ACC112 (cell line): ENCODE data around the gene SYP.

Experiments used
- H2AFZ ChIP-seq: fragments of 200-600 bp; sonication (generic); one replicate; pipeline ENCODE4 v1.6.0; 2017; ENCODE audit warnings: antibody characterized with exemption, low read length; ENCODE audit not compliant: unreplicated experiment
- H3K27ac ChIP-seq: fragments of 200-600 bp; sonication (generic); 2 replicates; pipeline ENCODE4 v1.5.1; 2014; ENCODE audit warnings: low read depth, mild to moderate bottlenecking, antibody characterized with exemption, low read length, moderate library complexity
- H3K27me3 ChIP-seq: fragments of 200-600 bp; sonication (generic); 2 replicates; pipeline ENCODE4 v1.6.1; 2014; ENCODE audit warnings: mild to moderate bottlenecking, antibody characterized with exemption, low read length, moderate library complexity, mixed read lengths; ENCODE audit not compliant: insufficient read depth
- H3K36me3 ChIP-seq: fragments of 200-600 bp; sonication (generic); 2 replicates; pipeline ENCODE4 v1.6.1; 2016; ENCODE audit warnings: mild to moderate bottlenecking, antibody characterized with exemption, low read length, moderate library complexity, mixed read lengths; ENCODE audit not compliant: insufficient read depth
- H3K4me1 ChIP-seq: fragments of 200-600 bp; sonication (generic); one replicate; pipeline ENCODE4 v1.6.1; 2016; ENCODE audit warnings: low read length, mixed read lengths; ENCODE audit not compliant: insufficient read depth, unreplicated experiment, control insufficient read depth
- H3K4me3 ChIP-seq: fragments of 200-600 bp; sonication (generic); 2 replicates; pipeline ENCODE4 v1.5.1; 2014; ENCODE audit warnings: mild to moderate bottlenecking, low read depth, low read length
- H3K79me2 ChIP-seq: fragments of 200-600 bp; sonication (generic); one replicate; pipeline ENCODE4 v1.6.0; 2016; ENCODE audit warnings: low read length; ENCODE audit not compliant: control insufficient read depth, unreplicated experiment, insufficient read depth

SYP gene

GRCh38 chrX:49190821-49191573 is 9.0 kb downstream of the SYP start:
- Histone ChIP-seq H3K4me3 (peak overlapping the region; percentile 92), H3K27ac (no peak overlapping the region), H3K79me2 (no peaks in the 10 kb centered on the region), H3K36me3 (no peaks in the 10 kb centered on the region), H2AFZ (peak overlapping the region; percentile 74), H3K4me1 (peaks cover 4% of the 10 kb centered on the region), H3K27me3 (no peaks in the 10 kb centered on the region)

- H3K79me2 ChIP-seq, result peaks cover 6% of the 10 kb centered on the region
- H3K4me1 ChIP-seq, result peaks cover 7% of the 10 kb centered on the region
- H2AFZ ChIP-seq, result no peak overlapping the region
- H3K4me3 ChIP-seq, result peak overlapping the region; percentile 72
- no peaks in the 10 kb centered on the region for H3K36me3 ChIP-seq
- H3K27ac ChIP-seq, result no peak overlapping the region
- H3K27me3 ChIP-seq, result no peaks in the 10 kb centered on the region
Observed at GRCh38 chrX:49189606-49190005, 10.4 kb downstream of the SYP start.

DNA sequence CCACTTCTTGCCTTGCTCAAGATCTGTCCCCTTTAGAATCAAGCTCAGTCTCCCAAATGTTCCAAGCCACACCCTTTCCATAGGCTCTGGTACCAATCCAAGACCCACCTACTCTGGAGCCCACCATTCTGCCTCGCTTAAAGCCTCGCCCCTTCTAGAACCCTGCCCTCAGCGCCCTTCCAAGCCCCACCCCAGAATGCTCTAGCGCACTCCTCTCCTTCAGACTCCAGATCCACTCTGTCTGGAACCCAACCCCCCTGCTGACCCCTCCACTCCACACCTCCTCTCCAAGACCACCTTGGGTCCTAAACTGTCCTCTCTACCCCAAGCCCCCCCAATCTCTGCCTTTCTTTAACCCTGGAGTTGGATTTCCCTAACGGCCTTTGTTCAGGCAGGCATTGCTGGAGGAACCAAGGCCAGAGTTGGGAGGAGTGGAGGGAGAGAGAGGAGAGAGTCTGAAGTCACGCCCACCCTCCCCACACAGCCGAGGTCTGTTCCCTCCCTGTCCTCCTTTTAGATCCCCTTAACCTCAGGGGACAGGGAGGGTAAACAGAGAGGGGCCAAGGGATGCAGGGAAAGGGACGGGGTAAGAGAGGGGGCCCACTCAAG is 11.4 kb downstream of the SYP start:
- no peak overlapping the region for H3K27ac ChIP-seq

DNA sequence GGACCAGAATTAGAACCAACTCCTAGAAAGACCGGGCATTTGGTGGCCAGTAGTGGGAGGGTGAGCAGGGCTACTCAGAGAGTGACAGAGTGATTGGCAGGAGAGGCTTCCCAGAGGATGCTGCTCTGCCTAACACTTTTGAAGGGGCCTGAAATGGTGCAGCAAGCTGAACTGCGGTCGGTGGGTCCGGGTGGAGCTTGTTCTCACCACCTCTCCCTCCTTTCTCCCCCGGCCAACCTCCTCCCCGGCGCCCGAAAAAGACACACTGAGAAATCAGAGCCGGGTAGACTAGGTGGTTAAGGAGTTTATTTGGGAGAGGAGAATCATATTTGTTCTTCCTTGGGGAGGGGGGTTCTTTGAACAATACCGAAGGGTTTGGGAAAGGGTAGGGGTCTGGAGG is 12.5 kb downstream of the SYP start:
- Histone ChIP-seq H3K27me3 (no peaks in the 10 kb centered on the region), H3K27ac (no peak overlapping the region), H3K4me1 (peaks cover 7% of the 10 kb centered on the region), H3K4me3 (no peak overlapping the region), H2AFZ (no peak overlapping the region), H3K79me2 (peaks cover 6% of the 10 kb centered on the region), H3K36me3 (no peaks in the 10 kb centered on the region)

More for the DNA sequence above, 11.4 kb downstream of the SYP start:
- Histone ChIP-seq H3K4me1 (peaks cover 7% of the 10 kb centered on the region), H3K4me3 (no peak overlapping the region), H2AFZ (no peak overlapping the region), H3K36me3 (no peaks in the 10 kb centered on the region), H3K27me3 (no peaks in the 10 kb centered on the region), H3K79me2 (peaks cover 6% of the 10 kb centered on the region)

DNA sequence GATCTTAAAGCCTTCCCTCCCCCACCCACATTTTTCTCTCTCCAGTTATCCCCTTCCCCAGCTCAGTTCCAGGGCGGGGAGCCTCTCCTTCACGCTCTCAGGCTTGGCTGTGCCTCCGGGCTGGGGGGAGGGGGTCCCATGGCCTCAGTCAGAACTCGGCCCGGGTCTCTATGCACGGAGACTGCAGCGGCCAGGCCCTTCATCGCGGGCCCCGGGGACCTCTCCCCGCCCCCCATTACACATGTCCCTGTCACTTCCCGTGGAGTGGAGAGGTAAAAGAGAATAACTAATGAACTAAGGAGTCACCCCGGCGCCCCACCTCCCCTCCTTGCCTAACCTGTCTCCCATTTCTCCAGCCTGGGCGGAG is 13.0 kb downstream of the SYP start:
- Histone ChIP-seq H3K4me1 (peaks cover 7% of the 10 kb centered on the region), H3K27me3 (no peaks in the 10 kb centered on the region), H3K79me2 (peaks cover 6% of the 10 kb centered on the region), H3K36me3 (no peaks in the 10 kb centered on the region), H2AFZ (no peak overlapping the region), H3K27ac (no peak overlapping the region), H3K4me3 (no peak overlapping the region)

DNA sequence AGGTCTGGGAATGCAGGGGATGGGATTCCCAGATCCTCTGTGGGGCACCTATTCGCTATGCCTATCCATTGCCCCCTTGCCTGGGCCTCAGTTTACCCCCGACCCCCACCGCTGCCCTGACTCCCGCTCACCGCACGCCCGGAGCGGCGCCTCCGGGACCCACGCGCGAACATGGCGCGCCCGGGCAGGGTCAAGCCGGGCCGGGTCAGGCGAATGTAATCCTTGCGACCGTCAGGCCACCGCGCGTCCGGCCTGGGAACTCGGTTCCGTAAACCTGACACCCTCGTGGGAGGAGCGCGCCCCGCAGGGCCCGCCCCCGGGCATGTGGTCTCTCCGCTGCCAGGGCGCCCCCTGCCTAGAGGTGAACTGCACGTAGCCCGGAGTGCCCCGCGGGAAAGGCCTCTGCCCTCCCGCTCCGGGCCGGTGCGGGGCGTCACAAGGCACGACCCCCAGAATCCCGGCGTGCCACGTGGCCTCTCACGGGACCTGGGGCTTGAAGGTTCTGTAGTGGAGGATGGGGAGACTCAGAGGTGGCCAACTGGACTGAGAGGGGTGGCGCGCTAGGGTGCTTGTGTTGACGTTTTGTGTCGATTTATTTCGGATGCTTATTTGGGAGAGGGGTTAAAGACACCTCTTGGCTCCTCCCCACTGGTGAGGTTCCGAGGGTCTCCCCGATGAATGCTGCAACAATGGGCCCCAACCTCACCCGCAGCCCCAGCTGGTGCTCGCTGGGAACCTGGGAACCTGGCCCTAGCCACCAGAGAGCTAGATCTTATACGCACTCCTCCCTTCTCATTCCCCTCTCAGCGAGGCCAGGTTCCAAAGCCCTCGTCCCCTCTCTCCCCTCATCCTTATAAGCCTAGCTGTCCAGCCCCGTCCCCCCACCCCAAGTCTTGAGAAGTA is 13.6 kb downstream of the SYP start, which contains the start of gene PRICKLE3:
TSS of gene PRICKLE3 (minus strand) at position 249 of the 903 bp plus-strand sequence. CDS start at position 173, 76 bp downstream.
- Histone ChIP-seq H3K36me3 (no peaks in the 10 kb centered on the region), H3K79me2 (peaks cover 6% of the 10 kb centered on the region), H3K4me3 (peak within 1 kb of the TSS; percentile 88), H3K27me3 (no peaks in the 10 kb centered on the region), H2AFZ (no peak within 1 kb of the TSS), H3K27ac (peak within 1 kb of the TSS; percentile 38; the same call in 1 of the 2 replicates), H3K4me1 (peaks cover 7% of the 10 kb centered on the region)

- Histone ChIP-seq H3K36me3 (no peaks in the 10 kb centered on the region), H2AFZ (no peak overlapping the region), H3K79me2 (peaks cover 6% of the 10 kb centered on the region), H3K4me1 (peaks cover 7% of the 10 kb centered on the region), H3K27me3 (no peaks in the 10 kb centered on the region), H3K4me3 (peak overlapping the region; percentile 88), H3K27ac (no peak overlapping the region)
Observed at GRCh38 chrX:49184294-49185281, 15.4 kb downstream of the SYP start.

DNA sequence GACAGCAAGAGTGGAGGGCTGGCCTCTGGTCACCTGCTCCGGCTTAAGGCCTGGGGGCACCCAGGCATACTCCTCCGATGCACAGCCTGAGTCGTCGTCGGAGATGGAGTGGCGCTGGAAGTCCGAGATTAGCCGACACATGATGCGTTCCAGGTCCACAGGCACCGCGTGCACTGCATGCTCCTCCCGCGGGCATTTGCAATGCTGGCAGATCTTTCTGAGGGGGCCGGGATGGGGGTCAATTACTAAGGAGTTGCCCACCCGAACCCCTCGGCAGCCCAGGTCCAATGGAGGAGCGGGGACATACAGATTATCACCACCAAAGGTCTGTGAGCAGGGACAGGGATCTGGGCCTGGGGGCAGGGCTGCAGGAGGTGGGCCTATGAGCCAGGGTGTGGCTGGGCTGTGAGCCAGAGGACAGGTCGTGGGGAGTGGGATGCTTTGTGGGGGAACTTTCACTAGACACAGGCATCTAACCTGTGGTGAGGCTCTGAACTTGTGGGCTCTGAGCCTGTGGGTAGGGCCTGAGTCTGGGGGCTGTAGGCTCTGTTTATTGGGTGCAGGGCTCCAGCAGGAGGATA is 16.2 kb downstream of the SYP start:
- Histone ChIP-seq H3K4me1 (peaks cover 3% of the 10 kb centered on the region), H3K36me3 (no peaks in the 10 kb centered on the region), H3K79me2 (peaks cover 6% of the 10 kb centered on the region), H3K4me3 (peak overlapping the region; percentile 38), H3K27ac (no peak overlapping the region), H2AFZ (no peak overlapping the region), H3K27me3 (no peaks in the 10 kb centered on the region)

DNA sequence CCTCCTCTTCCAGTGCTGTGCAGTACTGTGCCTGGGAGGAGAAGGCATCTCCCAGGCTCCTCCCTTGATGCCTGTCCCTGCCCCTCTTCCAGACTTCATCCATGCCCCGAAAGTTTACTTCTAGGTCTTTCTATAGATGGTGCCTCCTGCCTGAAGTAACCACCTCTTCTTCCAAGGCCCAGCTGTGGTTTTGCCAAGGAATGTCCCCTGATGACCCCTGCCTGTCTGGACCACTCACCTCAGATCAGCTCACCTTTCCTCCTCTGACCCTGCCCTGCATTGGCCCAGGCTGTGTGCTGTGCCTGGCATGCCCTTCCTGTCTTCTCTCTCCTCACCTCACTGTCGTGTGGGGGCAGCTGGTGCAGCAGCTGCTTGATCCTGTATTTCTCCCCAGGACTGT is 20.6 kb downstream of the SYP start:
- no peaks in the 10 kb centered on the region for H3K27me3 ChIP-seq
- no peaks in the 10 kb centered on the region for H3K79me2 ChIP-seq
- H3K27ac ChIP-seq, result no peak overlapping the region
- H2AFZ ChIP-seq, result no peak overlapping the region
- H3K4me1 ChIP-seq, result no peaks in the 10 kb centered on the region
- no peak overlapping the region for H3K4me3 ChIP-seq
- H3K36me3 ChIP-seq, result no peaks in the 10 kb centered on the region
